Astrocyte of the cerebellum (primary cell): Measurements from ENCODE around the gene TGIF1.

Experiments
- DNase-seq: peaks from one replicate; pipeline ENCODE4 v3.0.0-alpha.2; 2011; ENCODE audit warnings: low read depth
- H3K4me3 ChIP-seq: 2 replicates; pipeline ENCODE4 v1.5.1; 2011; ENCODE audit warnings: mild to moderate bottlenecking, low read depth, low read length, moderate library complexity
- in situ Hi-C: cut with HindIII; loops from 2 replicates; pipeline ENCODE4 v1.10.0; 2017; ENCODE audit warnings: low sequenced_read_pairs
- TF ChIP-seq, protein P1 (sequence below): IDR thresholded peaks from 2 replicates; pipeline ENCODE4 v1.5.1; 2012; ENCODE audit warnings: low read length, low read depth, moderate library complexity, mild to moderate bottlenecking; ENCODE audit errors: missing control alignments

The TGIF1 gene

DNA sequence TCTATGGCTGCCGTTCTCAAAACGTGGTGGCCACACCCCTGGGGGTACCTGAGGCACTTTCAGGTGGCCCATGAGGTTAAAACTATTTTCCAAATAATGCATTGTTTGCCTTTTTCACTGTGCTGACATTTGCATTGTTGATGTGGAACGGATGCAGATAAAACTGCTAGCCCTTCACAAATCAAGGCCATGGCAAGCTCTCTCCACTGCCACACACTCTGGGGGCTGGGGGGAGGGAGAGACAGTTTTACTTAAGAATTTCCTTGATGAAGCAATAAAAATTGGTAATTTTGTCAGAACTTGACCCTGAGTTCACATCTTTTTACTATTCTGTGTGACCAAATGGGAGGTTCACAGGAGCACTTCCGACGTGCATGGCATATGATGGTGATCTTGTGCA lies 22.0 kb upstream of the TGIF1 start:
- TF ChIP-seq, protein P1, sequence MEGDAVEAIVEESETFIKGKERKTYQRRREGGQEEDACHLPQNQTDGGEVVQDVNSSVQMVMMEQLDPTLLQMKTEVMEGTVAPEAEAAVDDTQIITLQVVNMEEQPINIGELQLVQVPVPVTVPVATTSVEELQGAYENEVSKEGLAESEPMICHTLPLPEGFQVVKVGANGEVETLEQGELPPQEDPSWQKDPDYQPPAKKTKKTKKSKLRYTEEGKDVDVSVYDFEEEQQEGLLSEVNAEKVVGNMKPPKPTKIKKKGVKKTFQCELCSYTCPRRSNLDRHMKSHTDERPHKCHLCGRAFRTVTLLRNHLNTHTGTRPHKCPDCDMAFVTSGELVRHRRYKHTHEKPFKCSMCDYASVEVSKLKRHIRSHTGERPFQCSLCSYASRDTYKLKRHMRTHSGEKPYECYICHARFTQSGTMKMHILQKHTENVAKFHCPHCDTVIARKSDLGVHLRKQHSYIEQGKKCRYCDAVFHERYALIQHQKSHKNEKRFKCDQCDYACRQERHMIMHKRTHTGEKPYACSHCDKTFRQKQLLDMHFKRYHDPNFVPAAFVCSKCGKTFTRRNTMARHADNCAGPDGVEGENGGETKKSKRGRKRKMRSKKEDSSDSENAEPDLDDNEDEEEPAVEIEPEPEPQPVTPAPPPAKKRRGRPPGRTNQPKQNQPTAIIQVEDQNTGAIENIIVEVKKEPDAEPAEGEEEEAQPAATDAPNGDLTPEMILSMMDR, result no peak
- H3K4me3 ChIP-seq, result no peak overlapping the region
- no peak for DNase-seq
- in situ Hi-C loops, result no loop called here

DNA sequence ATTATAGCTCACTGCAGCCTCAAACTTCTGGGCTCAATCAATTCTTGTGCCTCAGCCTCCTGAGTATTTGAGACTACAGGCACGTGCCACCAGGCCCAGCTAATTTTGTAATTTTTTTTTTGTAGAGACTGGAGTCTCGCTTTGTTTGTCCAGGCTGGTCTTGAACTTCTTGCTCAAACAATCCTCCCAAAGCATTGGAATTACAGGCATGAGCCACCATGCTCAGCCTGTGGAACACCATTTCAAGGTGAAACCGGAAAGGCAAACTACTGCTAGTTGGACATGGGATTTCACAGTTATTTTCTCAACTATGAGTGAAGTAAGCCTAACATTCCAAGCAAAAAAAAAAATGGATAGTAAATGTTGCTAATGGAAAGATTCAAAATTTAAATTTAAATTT lies 20.9 kb upstream of the TGIF1 start:
- in situ Hi-C loops, result no loop called here
- DNase-seq, result no peak
- no peak overlapping the region for H3K4me3 ChIP-seq
- TF ChIP-seq, protein P1, result no peak

DNA sequence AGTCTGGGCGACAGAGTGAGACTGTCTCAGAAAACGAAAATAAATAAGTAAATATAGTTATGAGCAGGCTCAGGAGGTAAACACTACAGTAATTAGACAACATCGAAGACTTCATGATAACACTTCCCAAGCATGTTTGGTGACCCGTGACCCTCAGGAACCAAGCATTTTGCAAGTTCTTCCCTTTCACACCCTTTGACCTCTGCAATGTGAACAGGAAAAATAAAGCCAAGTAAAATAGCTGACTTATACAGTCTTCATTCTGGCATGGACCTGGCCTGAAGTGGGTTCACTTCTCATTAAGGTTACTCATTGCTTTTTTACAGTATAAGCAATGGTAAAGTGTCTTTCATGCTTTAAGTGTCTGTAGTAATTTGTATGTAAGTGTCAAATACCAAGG lies 15.3 kb upstream of the TGIF1 start:
- in situ Hi-C loops, result no loop called here
- TF ChIP-seq, protein P1, result no peak
- H3K4me3 ChIP-seq, result no peak overlapping the region
- no peak for DNase-seq

DNA sequence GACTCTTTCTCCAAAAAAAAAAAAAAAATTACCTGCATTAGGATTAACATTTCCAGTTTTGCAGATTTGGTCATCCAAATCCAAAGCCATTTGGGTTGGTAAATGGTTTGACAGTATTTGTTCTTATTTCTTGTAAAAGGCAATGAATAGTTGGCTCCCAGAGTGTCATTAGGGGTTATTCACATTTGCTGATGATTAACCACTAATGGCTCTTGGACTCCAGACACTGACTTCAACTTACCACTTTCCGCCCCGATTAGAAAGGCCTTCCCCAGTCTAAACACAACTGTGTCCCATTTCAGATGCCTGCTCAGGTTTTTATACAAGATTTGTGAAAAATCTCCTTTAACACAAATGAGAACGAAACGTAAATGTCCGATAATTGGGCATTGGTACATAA lies 9.6 kb upstream of the TGIF1 start:
- TF ChIP-seq, protein P1, result no peak
- no peak overlapping the region for H3K4me3 ChIP-seq
- in situ Hi-C loops, result no loop called here
- DNase-seq, result no peak

DNA sequence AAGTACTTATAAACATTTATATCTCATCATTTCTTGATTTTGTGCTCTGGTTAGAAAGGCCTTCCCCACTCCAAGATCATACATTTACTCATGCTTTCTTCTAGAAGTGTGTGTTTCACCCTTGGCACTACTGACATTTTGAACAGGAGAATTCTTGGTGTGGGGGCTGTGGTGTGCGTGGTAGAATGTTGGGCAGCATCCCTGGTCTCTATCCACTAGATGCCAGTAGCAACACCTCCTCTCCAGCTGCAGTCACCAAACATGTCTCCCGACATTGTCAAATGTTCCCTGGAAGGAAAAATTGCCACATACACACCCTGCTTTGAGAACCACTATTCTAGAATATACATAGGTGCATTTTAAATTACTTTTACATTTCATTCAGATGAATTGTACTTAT lies 8.7 kb upstream of the TGIF1 start:
- TF ChIP-seq, protein P1, result peak; percentile 26
- DNase-seq, result no peak
- no peak overlapping the region for H3K4me3 ChIP-seq
- in situ Hi-C loops, result no loop called here

DNA sequence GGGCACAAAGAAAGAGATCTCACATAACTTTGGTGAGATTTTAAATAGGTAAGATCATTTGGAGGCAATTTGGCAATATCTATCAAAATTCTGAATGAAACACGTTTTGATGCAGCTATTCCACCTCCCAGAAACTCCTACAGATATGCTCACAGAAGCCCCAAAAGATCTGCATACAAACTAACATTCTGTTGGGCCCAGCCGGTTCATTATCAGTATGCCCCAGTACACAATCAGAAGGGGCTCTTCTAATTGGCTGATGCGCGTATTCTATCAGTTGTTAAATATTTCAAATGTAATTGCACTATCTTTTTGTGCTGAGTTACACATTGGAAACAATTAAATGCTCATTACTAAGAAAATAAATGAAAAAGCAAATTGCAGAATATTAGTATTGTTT lies 7.1 kb upstream of the TGIF1 start:
- in situ Hi-C loops, result no loop called here
- TF ChIP-seq, protein P1, result no peak

DNA sequence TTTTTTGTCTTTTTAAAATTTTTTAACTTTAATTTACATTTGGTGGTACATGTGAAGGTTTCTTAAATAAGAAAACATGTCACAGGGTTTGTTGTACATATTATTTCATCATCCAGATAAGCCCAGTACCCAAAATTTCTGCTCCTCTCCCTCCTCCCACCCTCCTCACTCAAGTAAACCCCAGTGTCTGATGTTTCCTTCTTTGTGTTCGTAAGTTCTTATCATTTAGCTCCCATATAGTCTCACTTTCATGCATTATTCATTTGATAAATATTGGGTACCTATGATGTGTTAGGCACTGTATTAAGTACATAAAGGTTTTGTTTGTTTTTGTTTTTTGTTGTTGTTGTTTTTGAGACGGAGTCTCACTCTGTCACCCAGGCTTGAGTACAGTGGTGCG lies 5.7 kb upstream of the TGIF1 start:
- no peak overlapping the region for H3K4me3 ChIP-seq
- TF ChIP-seq, protein P1, result no peak
- no peak for DNase-seq
- in situ Hi-C loops, result no loop called here

More for the DNA sequence above, 7.1 kb upstream of the TGIF1 start:
- H3K4me3 ChIP-seq, result no peak overlapping the region
- DNase-seq, result no peak
